Measurements from ENCODE around the gene INKA2. TPM values are rescaled to one million over a fixed set of nuclear protein-coding genes. Genes with fewer than 3 reads are reported as not detected.
"Not testable (repeated sequence)": the region's sequence is repeated elsewhere in the genome, so short reads cannot be mapped to it uniquely, and the experiment has no call there.

The INKA2 gene
- total RNA-seq, 2 donors from 2014 or later, result 3.8 to 7.3 TPM

- no peak for TF ChIP-seq CTCF (IDR thresholded peaks at IDR 0.05)
- DNase-seq (ENCODE audit: low spot score) (no peak), ATAC-seq (ENCODE audit: insufficient number of reproducible peaks, low FRiP score, low read depth) (no peak)
- H3K27me3 ChIP-seq (replicated peaks; ENCODE audit: insufficient read depth), result no peaks in the 10 kb centered on the region
- H3K9me3 ChIP-seq, result no peaks in the 10 kb centered on the region
- no peak overlapping the region for H3K4me3 ChIP-seq
- H3K27ac ChIP-seq, result no peak overlapping the region
- no peaks in the 10 kb centered on the region for H3K36me3 ChIP-seq
- H3K4me1 ChIP-seq (ENCODE audit: control insufficient read depth in 1 of 2, low read depth in 2 of 2), result peaks cover 0 to 2% of the 10 kb centered on the region in 2 donors
Observed at GRCh38 chr1:111746614-111746999, 7.4 kb upstream of the INKA2 start.

GRCh38 chr1:111745675-111746613 is 6.7 kb upstream of the INKA2 start:
- Histone ChIP-seq H3K27ac (no peak overlapping the region), H3K4me1 (ENCODE audit: control insufficient read depth in 1 of 2, low read depth in 2 of 2) (no peaks in the 10 kb centered on the region), H3K27me3 (replicated peaks; ENCODE audit: insufficient read depth) (no peaks in the 10 kb centered on the region), H3K36me3 (no peaks in the 10 kb centered on the region), H3K9me3 (no peaks in the 10 kb centered on the region), H3K4me3 (no peak overlapping the region)
- ATAC-seq (ENCODE audit: insufficient number of reproducible peaks, low FRiP score, low read depth), result no peak
- TF ChIP-seq CTCF (IDR thresholded peaks at IDR 0.05), result no peak
- no peak for DNase-seq (ENCODE audit: low spot score)

GRCh38 chr1:111743679-111744101 is 4.5 kb upstream of the INKA2 start:
- H3K27me3 ChIP-seq (replicated peaks; ENCODE audit: insufficient read depth), result no peaks in the 10 kb centered on the region
- H3K36me3 ChIP-seq, result no peaks in the 10 kb centered on the region
- ATAC-seq (ENCODE audit: insufficient number of reproducible peaks, low FRiP score, low read depth) (no peak), DNase-seq (ENCODE audit: low spot score) (no peak)
- no peaks in the 10 kb centered on the region for H3K9me3 ChIP-seq
- H3K4me3 ChIP-seq, result no peak overlapping the region
- no peaks in the 10 kb centered on the region for H3K4me1 ChIP-seq (ENCODE audit: control insufficient read depth in 1 of 2, low read depth in 2 of 2)
- no peak for TF ChIP-seq CTCF (IDR thresholded peaks at IDR 0.05)
- H3K27ac ChIP-seq, result no peak overlapping the region

- ATAC-seq (ENCODE audit: insufficient number of reproducible peaks, low FRiP score, low read depth) (no peak), DNase-seq (ENCODE audit: low spot score) (no peak)
- H3K4me3 ChIP-seq, result no peak overlapping the region
- H3K27me3 ChIP-seq (replicated peaks; ENCODE audit: insufficient read depth), result no peaks in the 10 kb centered on the region
- no peaks in the 10 kb centered on the region for H3K36me3 ChIP-seq
- H3K27ac ChIP-seq, result no peak overlapping the region
- H3K9me3 ChIP-seq, result no peaks in the 10 kb centered on the region
- no peak for TF ChIP-seq CTCF (IDR thresholded peaks at IDR 0.05)
- H3K4me1 ChIP-seq (ENCODE audit: control insufficient read depth in 1 of 2, low read depth in 2 of 2), result peaks cover under 1 to 5% of the 10 kb centered on the region in 2 donors
Observed at GRCh38 chr1:111742938-111743549, 3.8 kb upstream of the INKA2 start.

GRCh38 chr1:111742292-111742691 is 3.1 kb upstream of the INKA2 start:
- not testable (repeated sequence) for H3K27me3 ChIP-seq (replicated peaks; ENCODE audit: insufficient read depth); DNase-seq (ENCODE audit: low spot score); H3K27ac ChIP-seq; ATAC-seq (ENCODE audit: insufficient number of reproducible peaks, low FRiP score, low read depth); H3K9me3 ChIP-seq; H3K4me3 ChIP-seq; H3K36me3 ChIP-seq
- H3K4me1 ChIP-seq (ENCODE audit: control insufficient read depth in 1 of 2, low read depth in 2 of 2), result peaks cover 6 to 11% of the 10 kb centered on the region in 2 donors
